K562 (cell line): ENCODE results near the gene DBT. TPM values are rescaled to one million over a fixed set of nuclear protein-coding genes. Genes with fewer than 3 reads are reported as not detected.

Source experiments
- ATAC-seq: fragments of 200-7000 bp; cut with Tn5 transposase; 3 replicates; pipeline ENCODE4 v1.9.1; 2020; ENCODE audit warnings: moderate library complexity
- BruUV-seq: library from RNA; stranded (reverse); fragments of 400-500 nt; replicated peaks from 2 replicates; lab custom pipeline; 2021; lab: Mats Ljungman, UMichigan
- CTCF ChIA-PET: fragments of 300-600 bp; formaldehyde crosslinking; extraction: SDS; loops from one replicate; lab custom pipeline; 2021; ENCODE audit warnings: low intra/inter-chr PET ratio; lab: Yijun Ruan, JAX
- POLR2A ChIA-PET: fragments of 300-600, 350-650 bp; sonication (Branson Sonifier 250); formaldehyde crosslinking; extraction: SDS; loops from one replicate; lab custom pipeline; 2021; ENCODE audit warnings: antibody characterized with exemption, inconsistent platforms; lab: Yijun Ruan, JAX
- DNase-seq, 4 experiments: peaks; one replicate each; pipeline versions ENCODE4 v3.0.0 to v3.0.0-alpha.2; 2011 to 2018; ENCODE audit warnings: low spot score in 3 of 4, mixed read lengths in 3 of 4; ENCODE audit errors: extremely low read depth in 1 of 4
- FAIRE-seq: peaks from 2 replicates; lab custom pipeline; 2011; peaks lifted over from hg19 to GRCh38; lab: Jason Lieb, UNC
- H2AFZ ChIP-seq: 2 replicates; pipeline ENCODE4 v1.6.0; 2011; ENCODE audit warnings: low read depth, low read length, control low read depth, inconsistent platforms
- H3K27ac ChIP-seq: fragments of 200-600 bp; 3 replicates; pipeline ENCODE4 v1.8.0; 2011; ENCODE audit warnings: low read depth, mild to moderate bottlenecking, control low read depth, inconsistent platforms, low read length, moderate library complexity, mixed read lengths; ENCODE audit errors: extremely low read depth
- H3K27me3 ChIP-seq, 2 experiments: fragments of 300-600 bp in 1 of 2; 2 replicates in 1 of 2; 3 replicates in 1 of 2; pipeline versions ENCODE4 v1.6.0 to v1.8.0; 2011; ENCODE audit warnings: inconsistent platforms in 2 of 2, low read length in 2 of 2, mild to moderate bottlenecking in 1 of 2, mixed read lengths in 1 of 2, moderate library complexity in 1 of 2; ENCODE audit not compliant: control insufficient read depth in 2 of 2, insufficient read depth in 2 of 2
- H3K36me3 ChIP-seq: fragments of 300-600 bp; 3 replicates; pipeline ENCODE4 v1.8.0; 2011; ENCODE audit warnings: mild to moderate bottlenecking, low read length, inconsistent platforms; ENCODE audit not compliant: control insufficient read depth, insufficient read depth
- H3K4me1 ChIP-seq, 2 experiments: fragments of 200-600 bp in 1 of 2; replicated peaks in 1 of 2; 2 replicates in 1 of 2; 3 replicates in 1 of 2; pipeline versions ENCODE4 v1.5.1 to v1.8.0; 2011; ENCODE audit warnings: inconsistent platforms in 2 of 2, low read length in 2 of 2, mild to moderate bottlenecking in 1 of 2, mixed read lengths in 1 of 2, moderate library complexity in 1 of 2; ENCODE audit not compliant: control insufficient read depth in 2 of 2, insufficient read depth in 2 of 2
- H3K4me2 ChIP-seq: 2 replicates; pipeline ENCODE4 v1.6.1; 2011; ENCODE audit warnings: low read length, control low read depth, inconsistent platforms, mixed read lengths; ENCODE audit not compliant: insufficient read depth
- H3K4me3 ChIP-seq: fragments of 200-600 bp; sonication (generic), shearing (Covaris generic); 2 replicates; pipeline ENCODE4 v1.5.1; 2016; ENCODE audit warnings: control low read depth, inconsistent platforms
- H3K79me2 ChIP-seq: fragments of 200-600 bp; 3 replicates; pipeline ENCODE4 v1.8.0; 2011; ENCODE audit warnings: low read length, inconsistent platforms; ENCODE audit not compliant: control insufficient read depth, insufficient read depth
- H3K9ac ChIP-seq, 2 experiments: 2 replicates each; pipeline versions ENCODE4 v1.6.0 to v1.6.1; 2011; ENCODE audit warnings: low read depth in 2 of 2, low read length in 2 of 2, control low read depth in 1 of 2, inconsistent platforms in 1 of 2, mild to moderate bottlenecking in 1 of 2, mixed read lengths in 1 of 2; ENCODE audit not compliant: insufficient read depth in 1 of 2
- H3K9me1 ChIP-seq: one replicate; pipeline ENCODE4 v1.6.0; 2011; ENCODE audit warnings: inconsistent platforms, mild to moderate bottlenecking, low read length, moderate library complexity; ENCODE audit not compliant: control insufficient read depth, insufficient read depth
- H3K9me3 ChIP-seq: replicated peaks from 2 replicates; pipeline ENCODE4 v1.5.1; 2011; ENCODE audit warnings: low read depth, low read length, inconsistent platforms; ENCODE audit not compliant: control insufficient read depth, insufficient read depth
- H4K20me1 ChIP-seq: replicated peaks from 2 replicates; pipeline ENCODE4 v1.6.1; 2011; ENCODE audit warnings: low read length, inconsistent platforms, mixed read lengths; ENCODE audit not compliant: control insufficient read depth, insufficient read depth
- C11orf30 ChIP-seq: fragments of 450-650 bp; IDR thresholded peaks from 2 replicates; pipeline ENCODE4 v1.6.1; 2016; ENCODE audit warnings: low read depth, mild to moderate bottlenecking
- CBFB ChIP-seq: sonication (generic); formaldehyde crosslinking; IDR thresholded peaks from 2 replicates; pipeline ENCODE4 v1.4.0; 2020; ENCODE audit warnings: mild to moderate bottlenecking, missing genetic modification reagents
- CHD2 ChIP-seq: IDR thresholded peaks from 2 replicates; pipeline ENCODE4 v1.6.1; 2011; ENCODE audit warnings: low read depth, low read length
- DNMT1 ChIP-seq: fragments of 450-650 bp; IDR thresholded peaks from 2 replicates; pipeline ENCODE4 v1.6.1; 2016; ENCODE audit warnings: antibody characterized with exemption, mild to moderate bottlenecking
- MAFG ChIP-seq: fragments of 450-650 bp; conservative IDR thresholded peaks from 2 replicates; pipeline ENCODE4 v1.6.1; 2016; ENCODE audit warnings: missing genetic modification characterization, missing compliant biosample characterization
- NFE2 ChIP-seq: IDR thresholded peaks from 2 replicates; pipeline ENCODE4 v1.6.1; 2014; ENCODE audit warnings: antibody characterized with exemption, low read depth
- NR3C1 ChIP-seq: sonication (generic); formaldehyde crosslinking; IDR thresholded peaks from 2 replicates; pipeline ENCODE4 v1.8.1; 2022; ENCODE audit warnings: missing genetic modification reagents
- PHB2 ChIP-seq: fragments of 450-650 bp; IDR thresholded peaks from 2 replicates; pipeline ENCODE4 v1.6.1; 2017; ENCODE audit warnings: low read depth
- ZNF217 ChIP-seq: sonication (generic); formaldehyde crosslinking; IDR thresholded peaks from 2 replicates; pipeline ENCODE4 v1.8.0; 2022; ENCODE audit warnings: mild to moderate bottlenecking, missing genetic modification reagents
- ZNF316 ChIP-seq: fragments of 450-650 bp; IDR thresholded peaks from 2 replicates; pipeline ENCODE4 v1.6.1; 2016
- WGBS: fragments of 100-300 bp; shearing (Covaris generic); methylation state at CpG from one replicate; pipeline ENCODE4 v1.1.6; 2016; ENCODE audit warnings: low coverage, mixed read lengths; ENCODE audit not compliant: insufficient coverage; ENCODE audit errors: missing lambda C conversion rate; 5-methylcytosine and 5-hydroxymethylcytosine counted together
- in situ Hi-C: fragments of 300-500 bp; cut with MboI; formaldehyde crosslinking; loops from 4 replicates; pipeline ENCODE4 v1.15.0; 2018; ENCODE audit warnings: inconsistent platforms, mixed read lengths
- intact Hi-C: fragments of 100-400 bp; cut with micrococcal nuclease; formaldehyde crosslinking; loops from 2 replicates; pipeline ENCODE4 v1.14.2; 2022
- polyA plus RNA-seq, 8 experiments: library from polyadenylated mRNA; depleted of rRNA in 4 of 8; stranded (reverse) in 5 of 8; unstranded in 3 of 8; fragments of >200 nt; fragmentation: Nextera tagmentation in 2 of 8; fragmentation: Illumina TruSeq in 1 of 8; extraction: Ambion mirVana in 2 of 8; extraction: Trizol in 1 of 8; gene quantifications; 2 replicates each; pipeline versions ENCODE4 v1.2.1 to v1.2.3, GENCODE V29; 2011 to 2014; ENCODE audit warnings: inconsistent platforms in 1 of 8, missing spikeins in 1 of 8
- total RNA-seq, 7 experiments: library from RNA; depleted of rRNA in 6 of 7; stranded (reverse); fragments of >200 nt in 6 of 7; fragmentation: Illumina TruSeq in 2 of 7; extraction: Trizol in 2 of 7; gene quantifications; 2 replicates each; pipeline versions ENCODE4 v1.2.1 to v1.2.3, GENCODE V29; 2011 to 2021; ENCODE audit warnings: low replicate concordance in 1 of 7
- TF ChIP-seq, protein P1 (sequence below): IDR thresholded peaks from 3 replicates; pipeline ENCODE4 v1.6.1; 2011; ENCODE audit warnings: borderline replicate concordance, mild to moderate bottlenecking, moderate library complexity; ENCODE audit not compliant: insufficient read length; ENCODE audit errors: extremely low read depth
- TF ChIP-seq, protein P2 (sequence below): sonication (generic); formaldehyde crosslinking; IDR thresholded peaks from 2 replicates; pipeline ENCODE4 v1.8.0; 2022; ENCODE audit warnings: missing genetic modification reagents, mild to moderate bottlenecking, borderline replicate concordance
- TF ChIP-seq, protein P3 (sequence below): fragments of 200-400 bp; formaldehyde crosslinking; IDR thresholded peaks from 2 replicates; pipeline ENCODE4 v1.6.1; 2017; ENCODE audit warnings: mild to moderate bottlenecking, low read depth, low read length, moderate library complexity

Gene DBT
- total and polyA plus RNA-seq, 9 of the 15 experiments (the other 6 are each of a cell fraction or from before 2014, with no cell fraction given): 2.7 to 13.5 (median 7.3) TPM

DNA sequence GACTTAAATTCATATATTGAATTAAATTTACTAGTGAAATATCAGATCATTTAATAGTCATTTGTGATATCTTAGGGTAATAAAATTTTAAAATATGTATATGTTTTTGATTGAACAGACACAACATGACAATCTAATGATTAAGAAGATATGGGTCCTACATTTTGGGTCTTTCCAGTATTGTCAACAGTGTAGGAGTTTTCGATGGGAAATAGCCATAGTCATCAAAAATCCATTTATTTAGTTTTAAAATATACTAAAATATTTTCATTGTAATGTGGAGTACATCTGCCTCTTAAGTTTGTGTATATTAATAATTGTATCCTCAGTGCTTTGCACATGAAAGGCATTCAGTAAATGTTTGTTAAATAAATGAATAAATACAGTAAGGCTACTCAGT lies 102.7 kb downstream of the DBT start:
- no peak overlapping the region for H3K4me3 ChIP-seq
- POLR2A ChIA-PET: no interaction called here
- no peak for TF ChIP-seq ZNF217 (CRISPR knock-in tag)
- TF ChIP-seq, protein P1, sequence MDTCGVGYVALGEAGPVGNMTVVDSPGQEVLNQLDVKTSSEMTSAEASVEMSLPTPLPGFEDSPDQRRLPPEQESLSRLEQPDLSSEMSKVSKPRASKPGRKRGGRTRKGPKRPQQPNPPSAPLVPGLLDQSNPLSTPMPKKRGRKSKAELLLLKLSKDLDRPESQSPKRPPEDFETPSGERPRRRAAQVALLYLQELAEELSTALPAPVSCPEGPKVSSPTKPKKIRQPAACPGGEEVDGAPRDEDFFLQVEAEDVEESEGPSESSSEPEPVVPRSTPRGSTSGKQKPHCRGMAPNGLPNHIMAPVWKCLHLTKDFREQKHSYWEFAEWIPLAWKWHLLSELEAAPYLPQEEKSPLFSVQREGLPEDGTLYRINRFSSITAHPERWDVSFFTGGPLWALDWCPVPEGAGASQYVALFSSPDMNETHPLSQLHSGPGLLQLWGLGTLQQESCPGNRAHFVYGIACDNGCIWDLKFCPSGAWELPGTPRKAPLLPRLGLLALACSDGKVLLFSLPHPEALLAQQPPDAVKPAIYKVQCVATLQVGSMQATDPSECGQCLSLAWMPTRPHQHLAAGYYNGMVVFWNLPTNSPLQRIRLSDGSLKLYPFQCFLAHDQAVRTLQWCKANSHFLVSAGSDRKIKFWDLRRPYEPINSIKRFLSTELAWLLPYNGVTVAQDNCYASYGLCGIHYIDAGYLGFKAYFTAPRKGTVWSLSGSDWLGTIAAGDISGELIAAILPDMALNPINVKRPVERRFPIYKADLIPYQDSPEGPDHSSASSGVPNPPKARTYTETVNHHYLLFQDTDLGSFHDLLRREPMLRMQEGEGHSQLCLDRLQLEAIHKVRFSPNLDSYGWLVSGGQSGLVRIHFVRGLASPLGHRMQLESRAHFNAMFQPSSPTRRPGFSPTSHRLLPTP: no peak
- TF ChIP-seq NR3C1 (CRISPR knock-in tag): no peak
- TF ChIP-seq C11orf30: peak; percentile 54; the same call in 1 of the 2 replicates
- TF ChIP-seq ZNF316: peak; percentile 75
- TF ChIP-seq, protein P2, sequence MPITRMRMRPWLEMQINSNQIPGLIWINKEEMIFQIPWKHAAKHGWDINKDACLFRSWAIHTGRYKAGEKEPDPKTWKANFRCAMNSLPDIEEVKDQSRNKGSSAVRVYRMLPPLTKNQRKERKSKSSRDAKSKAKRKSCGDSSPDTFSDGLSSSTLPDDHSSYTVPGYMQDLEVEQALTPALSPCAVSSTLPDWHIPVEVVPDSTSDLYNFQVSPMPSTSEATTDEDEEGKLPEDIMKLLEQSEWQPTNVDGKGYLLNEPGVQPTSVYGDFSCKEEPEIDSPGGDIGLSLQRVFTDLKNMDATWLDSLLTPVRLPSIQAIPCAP (CRISPR knock-in tag): no peak
- 0 out of 2 replicates have a peak, but pooled peaks have one; percentile 28 for TF ChIP-seq MAFG
- no peak for TF ChIP-seq DNMT1
- no peak for TF ChIP-seq NFE2
- TF ChIP-seq, protein P3, sequence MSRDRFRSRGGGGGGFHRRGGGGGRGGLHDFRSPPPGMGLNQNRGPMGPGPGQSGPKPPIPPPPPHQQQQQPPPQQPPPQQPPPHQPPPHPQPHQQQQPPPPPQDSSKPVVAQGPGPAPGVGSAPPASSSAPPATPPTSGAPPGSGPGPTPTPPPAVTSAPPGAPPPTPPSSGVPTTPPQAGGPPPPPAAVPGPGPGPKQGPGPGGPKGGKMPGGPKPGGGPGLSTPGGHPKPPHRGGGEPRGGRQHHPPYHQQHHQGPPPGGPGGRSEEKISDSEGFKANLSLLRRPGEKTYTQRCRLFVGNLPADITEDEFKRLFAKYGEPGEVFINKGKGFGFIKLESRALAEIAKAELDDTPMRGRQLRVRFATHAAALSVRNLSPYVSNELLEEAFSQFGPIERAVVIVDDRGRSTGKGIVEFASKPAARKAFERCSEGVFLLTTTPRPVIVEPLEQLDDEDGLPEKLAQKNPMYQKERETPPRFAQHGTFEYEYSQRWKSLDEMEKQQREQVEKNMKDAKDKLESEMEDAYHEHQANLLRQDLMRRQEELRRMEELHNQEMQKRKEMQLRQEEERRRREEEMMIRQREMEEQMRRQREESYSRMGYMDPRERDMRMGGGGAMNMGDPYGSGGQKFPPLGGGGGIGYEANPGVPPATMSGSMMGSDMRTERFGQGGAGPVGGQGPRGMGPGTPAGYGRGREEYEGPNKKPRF: no peak
- no peak for TF ChIP-seq CHD2
- TF ChIP-seq CBFB (CRISPR knock-in tag): no peak
- TF ChIP-seq PHB2: no peak

More for the DNA sequence above, 102.7 kb downstream of the DBT start:
- H4K20me1 ChIP-seq: no peaks in the 10 kb centered on the region
- no peaks in the 10 kb centered on the region for H3K79me2 ChIP-seq
- no peak for DNase-seq
- H3K4me2 ChIP-seq: no peak overlapping the region
- in situ Hi-C loops (no loop called here), intact Hi-C loops (no loop called here)
- H2AFZ ChIP-seq: no peak overlapping the region
- H3K9ac ChIP-seq: no peak overlapping the region
- BruUV-seq: no TSS peak
- 95% methylated on average over 1 of the region's 1 CpG for WGBS
- H3K27me3 ChIP-seq: no peaks in the 10 kb centered on the region
- H3K4me1 ChIP-seq: peaks cover 0 to 8% of the 10 kb centered on the region in 2 experiments; a peak in 2 of 5 replicates
- H3K9me3 ChIP-seq: no peaks in the 10 kb centered on the region
- H3K36me3 ChIP-seq: peaks cover 76% of the 10 kb centered on the region
- no peaks in the 10 kb centered on the region for H3K9me1 ChIP-seq
- FAIRE-seq: no peak
- H3K27ac ChIP-seq: no peak overlapping the region
- CTCF ChIA-PET: no interaction called here
- no peak for ATAC-seq
